G401 (cell line): ENCODE measurements around the gene TNFRSF12A. TPM values are rescaled to one million over a fixed set of nuclear protein-coding genes. Genes with fewer than 3 reads are reported as not detected.

Source experiments
- DNase-seq: peaks from one replicate; pipeline ENCODE4 v3.0.0-alpha.2; 2015; ENCODE audit warnings: low spot score
- in situ Hi-C: cut with HindIII; loops from 2 replicates; pipeline ENCODE4 v1.10.0; 2016; ENCODE audit warnings: low sequenced_read_pairs, mixed read lengths
- total RNA-seq: library from RNA; depleted of rRNA; stranded (reverse); fragments of >200 nt; shearing (Covaris generic); gene quantifications from 2 replicates; pipeline ENCODE4 v1.2.3, GENCODE V29; 2014

The TNFRSF12A gene
- total RNA-seq, 1 experiment from 2014 or later = 129 TPM

DNA sequence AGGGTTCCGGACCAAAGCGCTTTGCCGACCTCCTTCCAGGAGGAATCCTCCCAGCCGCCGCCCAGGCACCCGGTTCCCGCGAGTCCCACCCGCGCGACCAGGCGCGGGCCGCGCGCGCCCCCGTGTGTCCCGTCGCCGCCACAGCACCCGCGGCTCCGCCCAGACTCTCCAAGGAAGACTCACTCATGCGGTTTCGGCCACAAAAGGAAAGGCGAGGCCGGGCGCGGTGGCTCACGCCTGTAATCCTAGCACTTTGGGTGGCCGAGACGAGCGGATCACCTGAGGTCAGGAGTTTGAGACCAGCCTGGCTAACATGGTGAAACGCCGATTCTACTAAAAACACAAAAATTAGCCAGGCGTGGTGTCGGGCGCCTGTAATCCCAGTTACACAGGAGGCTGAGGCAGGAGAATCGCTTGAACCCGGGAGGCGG lies 36.4 kb upstream of the TNFRSF12A start:
- in situ Hi-C loops = no loop called here
- DNase-seq = peak; percentile 77

DNA sequence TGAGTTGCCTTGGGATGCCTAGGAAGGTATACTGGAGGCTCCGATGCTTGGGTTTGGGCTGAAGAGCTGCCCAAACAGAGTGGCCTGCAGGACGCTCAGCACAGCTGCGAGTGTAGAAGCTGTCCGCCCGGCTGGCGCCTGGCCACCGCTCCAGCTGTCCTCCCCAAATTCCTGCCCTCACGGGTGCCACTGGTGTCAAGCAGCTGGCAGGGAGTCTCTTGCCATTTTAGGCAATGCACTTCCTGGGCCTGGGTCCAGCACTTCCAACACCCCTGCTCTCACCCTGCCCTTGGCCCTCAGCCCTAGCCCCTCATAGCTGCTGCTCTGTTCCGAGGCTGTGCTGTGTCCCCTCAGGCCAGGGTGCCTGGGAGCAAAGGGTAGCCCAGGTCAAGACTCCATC lies 34.7 kb upstream of the TNFRSF12A start:
- in situ Hi-C loops = no loop called here
- DNase-seq = peak; percentile 35

DNA sequence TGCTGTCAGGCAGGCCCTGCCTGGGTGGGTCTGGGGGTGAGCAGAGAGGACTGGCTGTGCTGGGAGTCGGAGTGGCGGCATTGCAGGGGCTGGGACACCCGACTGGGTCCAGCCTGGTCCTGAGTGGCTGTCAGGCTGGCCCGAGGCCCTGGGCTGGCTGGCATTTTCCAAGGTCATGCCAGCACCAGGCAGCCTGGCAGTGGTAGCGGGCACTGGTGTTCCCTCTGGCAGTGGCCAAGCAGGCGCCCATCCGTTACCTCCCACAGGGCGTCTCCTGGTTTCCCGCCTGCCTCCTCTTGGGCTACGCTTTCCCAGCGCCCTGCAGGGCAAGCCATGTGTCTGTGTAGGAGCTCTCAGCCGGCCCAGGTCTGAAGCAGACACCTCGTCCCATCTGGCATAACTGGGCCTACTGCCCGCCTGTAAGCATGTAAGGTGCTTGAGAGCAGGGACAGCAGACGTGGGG lies 34.2 kb upstream of the TNFRSF12A start:
- in situ Hi-C loops = no loop called here
- DNase-seq = peak; percentile 96

DNA sequence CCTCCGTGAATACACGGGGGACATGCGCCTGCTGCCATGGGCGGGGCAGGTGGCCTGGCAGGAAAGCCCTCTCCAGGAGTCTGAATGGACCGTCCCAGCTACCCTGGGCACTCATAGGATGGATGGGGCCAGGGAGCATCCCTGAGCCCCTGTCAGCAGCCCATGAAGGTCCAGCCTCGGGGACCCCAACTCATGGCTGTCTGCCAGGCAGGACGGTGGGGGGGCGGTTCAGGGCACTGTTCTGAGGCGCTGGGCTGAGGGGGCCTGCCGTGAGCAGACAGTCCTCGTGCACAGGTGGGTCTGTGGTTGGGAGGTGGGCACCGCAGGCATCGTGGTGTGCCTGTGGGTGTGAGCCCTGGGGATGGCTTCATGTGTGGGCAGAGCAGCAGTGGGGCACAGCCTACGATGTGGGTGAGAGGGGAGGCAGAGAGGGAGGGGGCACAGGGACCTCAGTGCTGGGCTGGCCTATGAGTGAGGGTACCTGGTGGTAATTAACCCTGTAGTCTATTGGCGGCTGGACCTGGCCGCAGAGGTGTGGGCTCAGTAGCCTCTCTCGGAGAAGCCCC lies 33.5 kb upstream of the TNFRSF12A start:
- in situ Hi-C loops = no loop called here
- no peak for DNase-seq

DNA sequence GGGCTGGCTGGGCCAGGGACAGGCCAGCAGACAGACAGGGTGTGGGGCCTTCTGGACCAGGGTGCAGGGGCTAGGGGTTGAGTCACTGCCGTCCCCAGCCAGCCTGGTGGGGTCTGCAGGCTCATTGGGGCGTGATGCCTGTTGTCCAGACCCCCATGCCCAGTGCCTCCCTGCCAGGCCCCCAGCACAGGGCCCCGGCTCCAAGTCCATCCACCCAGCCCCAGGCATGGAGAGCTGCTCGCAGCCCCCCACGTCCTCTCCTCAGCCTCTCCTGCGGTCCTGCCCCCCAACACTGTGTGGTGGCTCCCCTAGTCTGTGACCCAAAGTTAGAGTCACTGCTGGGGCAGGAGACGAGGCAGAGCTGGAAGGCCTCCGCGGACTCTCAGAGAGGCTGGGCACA lies 32.9 kb upstream of the TNFRSF12A start:
- in situ Hi-C loops = no loop called here

DNA sequence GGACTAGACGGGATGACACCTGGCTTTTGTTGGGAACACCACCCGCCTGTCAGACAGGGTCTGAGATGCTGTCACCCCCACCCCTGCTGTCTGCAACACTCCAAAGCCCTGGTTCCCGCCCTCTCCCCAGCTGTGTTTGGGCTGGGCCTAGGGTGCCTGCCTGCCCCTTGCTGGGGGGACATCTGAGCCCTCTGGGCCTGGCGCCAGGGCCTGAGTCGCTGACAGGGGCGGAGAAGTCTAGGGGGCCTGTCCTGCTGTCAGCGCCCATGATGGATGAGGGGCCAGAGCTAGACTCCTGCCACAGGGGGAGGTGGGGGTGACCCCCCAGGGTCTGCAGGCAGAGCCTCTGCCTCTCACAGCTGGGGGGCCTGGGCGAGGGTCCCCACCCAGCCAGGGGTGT lies 32.3 kb upstream of the TNFRSF12A start:
- DNase-seq = no peak
- in situ Hi-C loops = no loop called here

More for the DNA sequence above, 32.9 kb upstream of the TNFRSF12A start:
- no peak for DNase-seq

DNA sequence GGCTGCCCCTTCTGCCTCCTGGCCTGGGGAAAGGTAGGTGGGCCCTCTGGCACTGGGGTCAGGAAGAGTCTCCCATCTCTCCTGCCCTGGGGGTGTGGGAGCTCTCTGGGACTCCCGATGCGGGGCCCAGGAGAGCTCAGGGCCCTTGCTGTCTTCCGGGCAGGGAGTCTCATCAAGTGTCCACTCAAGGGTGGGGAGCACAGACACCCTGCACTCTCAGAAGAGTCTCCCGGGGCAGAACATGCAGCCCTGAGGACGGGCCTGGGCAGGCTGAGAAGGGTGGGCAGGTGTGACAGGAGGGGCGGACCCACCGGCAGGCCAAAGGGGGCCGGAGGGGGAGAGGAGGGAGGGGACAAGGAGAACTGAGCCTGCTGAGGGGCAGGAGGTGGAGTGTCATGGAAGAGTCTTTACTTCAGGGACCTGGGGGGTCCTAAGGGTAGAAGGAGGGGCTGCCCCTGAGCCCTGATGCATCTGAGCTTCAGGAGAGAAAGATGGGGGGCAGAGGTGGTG lies 31.5 kb upstream of the TNFRSF12A start:
- in situ Hi-C loops = no loop called here
- DNase-seq = no peak

DNA sequence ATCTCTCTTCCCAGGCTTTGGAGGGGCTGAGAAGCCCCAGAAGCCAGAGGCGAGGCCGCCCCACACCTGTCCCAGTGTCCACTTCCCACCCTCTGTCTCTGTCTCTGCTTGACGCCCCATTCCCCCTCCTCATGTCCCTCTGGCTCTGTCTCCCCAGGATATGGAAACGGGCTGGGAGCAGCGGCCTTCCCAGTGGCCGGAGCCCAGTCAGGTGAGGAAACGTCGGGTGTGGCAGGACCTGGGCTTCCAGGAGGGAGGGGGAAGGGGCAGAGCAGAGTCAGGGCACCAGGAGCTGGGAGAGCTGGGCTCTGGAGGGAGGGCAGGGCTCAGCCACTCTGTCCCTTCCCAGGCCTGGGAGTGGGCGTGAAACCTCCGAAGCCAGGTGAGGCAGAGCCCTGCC lies 29.3 kb upstream of the TNFRSF12A start:
- no peak for DNase-seq
- in situ Hi-C loops = no loop called here

DNA sequence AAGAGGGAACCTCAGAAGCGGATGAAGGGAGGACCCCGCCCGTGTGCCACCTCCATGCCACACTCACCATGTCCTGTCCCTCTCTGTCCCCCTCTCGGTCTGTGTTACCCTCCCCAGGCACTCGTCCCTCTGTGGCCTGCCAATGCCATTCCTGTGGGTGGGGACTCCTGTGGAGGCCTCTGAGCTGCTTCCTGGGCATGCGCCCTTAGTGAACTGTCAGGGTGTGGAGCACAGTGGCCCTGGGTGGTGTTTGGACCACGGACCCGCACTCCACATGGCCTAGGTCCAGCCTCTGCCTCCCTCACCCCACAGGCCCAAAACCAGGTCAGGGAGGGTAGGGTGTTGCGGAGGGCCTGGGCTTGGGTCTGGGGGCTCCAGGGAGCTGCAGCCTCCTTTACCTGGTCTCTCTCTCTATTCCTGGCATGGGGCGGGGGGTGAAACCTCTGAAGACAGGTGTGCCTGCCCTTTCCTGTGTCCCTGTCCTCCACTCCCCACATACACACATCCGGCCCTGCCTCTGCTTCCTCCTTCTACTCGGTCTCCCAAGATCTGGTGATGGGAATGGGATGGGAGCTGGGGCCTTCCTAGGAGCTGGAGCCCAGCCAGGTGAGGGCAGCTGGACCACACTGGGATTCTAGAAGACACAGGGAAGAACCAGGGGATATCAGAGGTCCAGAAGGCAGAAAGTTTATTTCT lies 28.5 kb upstream of the TNFRSF12A start:
- no peak for DNase-seq
- in situ Hi-C loops = no loop called here

DNA sequence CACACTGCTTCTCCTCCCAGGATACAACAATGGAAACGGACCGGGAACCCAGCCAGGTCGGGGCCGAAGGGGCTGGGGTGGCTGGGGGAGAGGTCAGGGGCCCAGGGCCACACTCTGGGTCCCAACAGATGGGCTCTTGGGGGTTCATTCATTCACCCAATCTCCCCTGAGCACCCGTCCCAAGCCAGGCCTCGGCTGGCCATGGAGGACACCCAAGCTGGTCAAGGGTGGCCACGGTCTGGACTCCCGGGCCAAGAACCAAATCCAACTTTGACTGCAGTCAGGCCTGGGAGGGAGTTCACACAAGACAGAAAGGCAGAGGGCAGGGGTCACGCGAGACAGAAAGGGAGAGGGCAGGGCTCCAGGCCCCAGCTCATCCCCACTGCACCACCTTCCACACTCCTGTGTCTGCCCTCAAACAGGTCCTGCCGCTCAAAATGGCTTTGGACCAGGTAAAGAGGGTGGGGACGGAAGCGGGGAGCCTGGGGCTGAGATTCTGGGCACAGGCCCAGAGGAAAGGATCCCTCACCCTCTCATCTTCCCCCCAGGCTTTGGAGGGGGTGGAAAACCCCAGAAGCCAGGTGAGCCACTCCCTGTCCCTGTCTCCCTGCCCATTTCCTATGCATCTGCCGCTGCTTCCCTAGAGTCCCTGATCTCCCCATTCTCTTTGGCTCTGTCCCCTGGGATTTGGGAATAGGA lies 27.6 kb upstream of the TNFRSF12A start:
- no peak for DNase-seq

DNA sequence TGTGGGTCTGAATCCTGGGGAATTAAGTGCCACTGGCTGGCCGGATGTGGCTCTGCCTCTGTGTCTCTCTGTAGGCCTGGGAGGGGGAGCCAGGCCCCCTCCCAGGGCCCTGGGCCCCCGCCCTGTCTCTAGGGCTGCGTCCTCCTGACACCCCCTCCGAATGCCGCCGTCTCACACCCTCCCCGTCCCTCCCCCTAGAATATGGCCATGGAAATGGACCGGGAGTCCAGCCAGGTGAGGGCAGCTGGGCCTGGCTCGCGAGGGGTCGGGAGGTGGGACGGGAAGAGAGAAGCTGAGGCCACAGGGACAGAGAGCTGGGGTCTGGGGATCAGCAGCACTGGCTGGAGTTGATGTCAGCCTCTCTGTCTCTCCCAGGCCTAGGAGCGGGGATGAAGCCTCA lies 23.9 kb upstream of the TNFRSF12A start:
- in situ Hi-C loops = no loop called here

More for the DNA sequence above, 27.6 kb upstream of the TNFRSF12A start:
- in situ Hi-C loops = no loop called here

DNA sequence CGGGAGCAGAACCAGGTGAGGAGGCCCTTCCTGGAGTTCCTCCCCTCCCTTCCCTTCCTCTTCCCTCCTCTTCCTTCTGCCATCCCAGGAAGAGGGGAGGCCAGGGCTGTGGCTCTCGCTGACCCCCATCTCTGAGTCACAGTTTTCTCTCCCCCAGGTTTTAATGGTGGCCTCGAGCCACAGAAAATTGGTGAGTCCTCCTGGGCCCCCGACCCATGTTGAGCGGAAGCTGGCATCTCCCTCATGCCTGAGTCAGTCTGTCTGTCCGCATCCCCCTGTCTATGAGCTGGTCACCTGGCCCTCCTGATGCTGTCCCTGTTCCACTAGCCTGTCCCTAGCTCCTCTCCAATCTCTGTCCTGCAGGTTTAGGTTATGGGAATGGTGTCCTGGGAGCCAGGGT lies 20.2 kb upstream of the TNFRSF12A start:
- in situ Hi-C loops = no loop called here
- DNase-seq = no peak

More for the DNA sequence above, 23.9 kb upstream of the TNFRSF12A start:
- DNase-seq = no peak

DNA sequence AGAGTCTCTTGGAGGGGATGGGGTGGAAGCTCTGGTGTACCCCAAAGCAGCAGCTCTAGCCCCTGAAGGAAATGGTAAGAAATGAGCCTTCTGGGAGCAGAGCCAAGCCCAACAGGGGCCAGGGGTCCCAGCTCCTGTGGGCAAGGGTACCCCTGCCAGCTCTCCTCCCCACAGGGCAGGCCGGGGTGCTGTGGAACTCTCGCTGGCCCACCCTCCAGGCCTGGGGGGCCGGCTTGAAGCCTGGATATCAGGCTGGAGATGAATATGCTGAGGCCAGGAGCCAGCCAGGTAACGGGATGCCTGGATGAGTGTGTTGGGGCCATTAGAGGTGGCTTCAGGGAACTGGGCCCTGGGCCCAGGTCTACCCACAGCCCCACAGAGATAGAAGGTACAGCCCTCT lies 19.6 kb upstream of the TNFRSF12A start:
- no peak for DNase-seq
- in situ Hi-C loops = no loop called here

DNA sequence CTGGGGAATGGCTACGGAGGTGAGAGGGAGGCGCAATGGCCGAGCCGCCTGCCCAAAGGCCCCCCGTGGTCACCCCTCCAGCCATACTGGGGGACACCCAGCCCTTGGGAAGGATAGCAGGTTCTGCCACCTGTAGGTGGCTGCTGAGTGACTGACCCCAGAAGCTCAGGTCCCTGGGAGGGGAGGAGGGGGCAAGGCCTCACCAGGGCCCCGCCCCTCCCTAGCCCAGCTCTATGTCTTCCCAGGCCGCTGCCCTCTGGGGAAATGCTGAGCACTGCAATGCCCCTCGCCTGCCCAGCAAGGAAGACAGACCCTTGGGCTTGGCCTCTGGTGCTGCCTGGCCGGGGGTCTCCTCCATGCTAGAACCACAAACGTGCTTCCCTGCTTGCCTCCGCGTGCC lies 18.9 kb upstream of the TNFRSF12A start:
- no peak for DNase-seq
- in situ Hi-C loops = no loop called here

DNA sequence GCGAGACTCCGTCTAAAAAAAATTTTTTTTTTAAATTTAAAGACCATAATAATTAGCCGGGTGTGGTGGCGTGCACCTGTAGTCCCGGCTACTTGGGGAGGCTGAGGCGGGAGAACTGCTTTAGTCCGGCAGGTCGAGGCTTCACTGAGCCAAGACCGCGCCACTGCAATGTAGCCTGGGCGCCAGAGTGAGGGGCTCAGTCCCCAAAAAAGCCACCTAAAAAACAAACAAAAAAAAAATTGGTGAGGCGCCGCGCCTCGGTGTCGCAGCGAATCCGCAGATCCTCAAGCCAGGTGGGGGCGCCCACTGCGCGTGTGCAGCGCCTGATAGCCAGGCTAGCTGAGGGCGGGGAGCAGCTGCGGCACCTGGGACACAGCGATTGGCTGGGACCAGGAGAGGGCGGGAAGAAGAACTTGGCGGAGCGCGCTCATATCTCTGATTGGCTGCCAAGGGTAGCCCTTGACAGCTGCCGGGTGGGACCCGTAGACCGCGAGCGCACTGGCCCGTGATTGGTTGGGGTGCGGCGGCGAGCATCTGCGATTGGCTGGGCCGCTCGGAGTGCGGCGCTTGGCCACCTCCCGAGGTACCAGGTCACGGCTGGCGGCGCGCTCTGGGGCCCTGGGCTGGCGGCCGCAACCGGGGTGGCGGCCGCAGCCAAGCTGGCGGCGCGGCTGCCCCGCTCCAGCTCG lies 16.4 kb upstream of the TNFRSF12A start:
- DNase-seq = peak; percentile 100
- in situ Hi-C loops = no loop called here

DNA sequence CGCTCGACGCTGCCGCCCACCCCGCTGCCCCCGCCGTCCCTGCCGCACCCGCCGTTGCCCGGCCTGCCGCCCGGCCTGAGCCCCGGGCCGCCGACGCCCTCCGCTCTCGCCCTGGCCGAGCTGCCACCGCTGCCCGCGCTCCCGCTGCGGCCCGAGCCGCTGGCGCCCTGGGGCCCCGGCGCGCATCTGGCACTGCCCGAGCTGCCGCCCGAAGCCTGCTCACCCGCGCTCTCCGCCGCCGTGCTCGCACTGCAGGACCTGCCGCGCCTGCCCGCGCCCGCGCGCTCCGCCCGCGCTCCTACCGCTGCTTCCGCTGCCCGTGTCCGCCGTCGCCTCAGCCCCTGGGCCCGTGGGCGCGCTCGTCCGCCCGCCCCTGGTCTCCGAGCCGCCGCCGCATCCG lies 15.8 kb upstream of the TNFRSF12A start:
- DNase-seq = no peak
- in situ Hi-C loops = no loop called here

DNA sequence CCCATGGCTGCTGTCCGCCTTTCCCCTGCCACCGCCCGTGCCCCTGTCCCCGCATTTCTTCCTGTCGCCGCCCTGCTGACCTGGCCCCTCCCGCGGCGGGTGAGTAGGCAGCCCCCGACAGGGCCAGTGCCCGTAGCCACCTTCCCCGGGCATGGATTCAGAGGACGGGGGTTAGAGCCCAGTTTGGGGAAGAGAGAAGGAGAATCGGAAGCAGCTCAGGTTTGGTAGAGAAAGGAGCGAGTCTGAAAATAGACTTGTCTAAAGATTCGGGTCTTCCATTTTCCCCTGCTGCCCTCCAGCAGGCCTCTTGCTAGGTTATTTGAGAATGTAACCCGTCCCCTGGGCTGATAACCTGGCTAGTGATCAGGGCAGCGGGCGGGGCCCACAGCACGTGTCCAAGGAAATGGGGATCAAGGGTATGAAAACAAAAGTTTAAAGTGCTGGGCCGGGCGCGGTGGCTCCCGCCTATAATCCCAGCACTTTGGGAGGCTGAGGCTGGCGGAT lies 15.3 kb upstream of the TNFRSF12A start:
- DNase-seq = peak; percentile 40
- in situ Hi-C loops = no loop called here

DNA sequence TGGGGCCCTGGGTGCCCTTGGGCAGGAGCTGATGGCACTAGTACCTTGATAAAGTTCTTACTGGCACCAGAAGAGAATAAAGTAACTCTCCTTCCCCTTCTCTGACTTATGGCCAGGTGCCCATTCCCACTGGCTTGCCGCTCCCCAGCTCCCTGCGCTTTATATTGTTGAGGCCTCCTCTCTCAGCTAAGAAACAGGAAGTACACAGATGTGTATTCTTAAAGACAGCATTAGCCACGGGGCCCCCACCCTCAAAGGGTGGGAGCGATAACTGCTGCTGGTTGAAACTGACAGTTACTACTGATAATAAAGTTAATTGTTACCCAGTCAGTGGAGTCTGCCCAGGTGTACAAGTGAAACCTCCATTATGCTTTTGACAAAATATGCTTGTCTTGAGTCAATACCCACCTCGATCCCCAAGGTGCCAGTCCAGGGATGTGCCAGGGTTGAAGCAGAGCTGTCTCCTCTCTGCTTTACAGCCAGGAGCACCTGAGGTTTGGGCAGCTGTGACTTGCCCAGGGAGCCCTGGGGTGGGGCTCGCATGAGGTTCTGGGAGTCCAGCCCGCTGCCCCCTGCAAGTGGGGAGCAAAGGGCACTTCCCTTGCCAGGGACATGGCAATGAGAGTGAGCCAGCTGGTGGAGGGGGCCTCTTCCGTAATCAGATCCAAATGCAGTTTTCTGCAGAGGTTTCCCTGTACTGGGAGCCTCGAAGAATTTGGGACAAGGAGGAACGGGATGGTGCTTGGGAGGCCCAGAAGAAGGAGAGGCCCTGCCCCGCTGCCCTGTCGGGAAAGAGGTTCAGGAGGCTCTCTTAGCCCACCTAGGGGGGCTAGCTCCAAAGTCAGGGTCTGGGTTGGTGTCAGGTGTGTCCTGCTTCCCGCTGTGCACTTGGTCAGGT lies 12.9 kb upstream of the TNFRSF12A start:
- DNase-seq = no peak
- in situ Hi-C loops = no loop called here
